Neural progenitor cell (in vitro differentiated cells): ENCODE results near the gene PRR14L. TPM values are rescaled to one million over a fixed set of nuclear protein-coding genes. Genes with fewer than 3 reads are reported as not detected.

Source experiments
- DNase-seq: peaks from one replicate; pipeline ENCODE4 v3.0.0-alpha.2; 2016; ENCODE audit warnings: low spot score
- H2AFZ ChIP-seq: fragments of 200-600 bp; sonication (generic); replicated peaks from 2 replicates; pipeline ENCODE4 v1.6.1; 2016; ENCODE audit warnings: antibody characterized with exemption
- H3F3A ChIP-seq: fragments of 200-600 bp; sonication (generic); 2 replicates; pipeline ENCODE4 v1.6.1; 2016; ENCODE audit warnings: antibody characterized with exemption, low read depth
- H3K27ac ChIP-seq: fragments of 200-600 bp; sonication (generic); 2 replicates; pipeline ENCODE4 v1.5.1; 2016; ENCODE audit warnings: mild to moderate bottlenecking
- H3K27me3 ChIP-seq: fragments of 200-600 bp; sonication (generic); 2 replicates; pipeline ENCODE4 v1.6.1; 2016; ENCODE audit warnings: mild to moderate bottlenecking, moderate library complexity
- H3K36me3 ChIP-seq: fragments of 200-600 bp; sonication (generic); 2 replicates; pipeline ENCODE4 v1.5.1; 2016
- H3K4me1 ChIP-seq: fragments of 200-600 bp; sonication (generic); 2 replicates; pipeline ENCODE4 v1.6.1; 2016; ENCODE audit warnings: mixed run types
- H3K4me2 ChIP-seq: fragments of 200-600 bp; sonication (generic); 2 replicates; pipeline ENCODE4 v1.6.1; 2016
- H3K4me3 ChIP-seq: fragments of 200-600 bp; sonication (generic); 2 replicates; pipeline ENCODE4 v1.5.1; 2016
- H3K79me2 ChIP-seq: fragments of 200-600 bp; sonication (generic); 2 replicates; pipeline ENCODE4 v1.6.1; 2016; ENCODE audit warnings: low read depth
- H3K9ac ChIP-seq: fragments of 200-600 bp; sonication (generic); 2 replicates; pipeline ENCODE4 v1.6.1; 2016
- H3K9me3 ChIP-seq: fragments of 200-600 bp; sonication (generic); 2 replicates; pipeline ENCODE4 v1.5.1; 2016; ENCODE audit warnings: low read depth
- H4K20me1 ChIP-seq: fragments of 200-600 bp; sonication (generic); 2 replicates; pipeline ENCODE4 v1.6.1; 2016; ENCODE audit warnings: low read depth
- H3K27ac Mint-ChIP-seq: 3 replicates; pipeline ENCODE4 v1.8.0; 2021; ENCODE audit warnings: mixed read lengths
- H3K27me3 Mint-ChIP-seq: 2 replicates; pipeline ENCODE4 v1.8.0; 2022; ENCODE audit warnings: low read depth, mild to moderate bottlenecking, inconsistent platforms, moderate library complexity, mixed read lengths; ENCODE audit not compliant: insufficient read depth
- H3K36me3 Mint-ChIP-seq: 3 replicates; pipeline ENCODE4 v1.8.0; 2021; ENCODE audit warnings: mixed read lengths
- H3K4me1 Mint-ChIP-seq: 3 replicates; pipeline ENCODE4 v1.8.0; 2021; ENCODE audit warnings: mixed read lengths
- H3K4me3 Mint-ChIP-seq: 3 replicates; pipeline ENCODE4 v1.8.0; 2021; ENCODE audit warnings: mild to moderate bottlenecking, moderate library complexity, mixed read lengths
- H3K9me3 Mint-ChIP-seq: 3 replicates; pipeline ENCODE4 v1.8.0; 2020; ENCODE audit warnings: mixed read lengths
- CTCF ChIP-seq: fragments of 200-600 bp; sonication (generic); IDR thresholded peaks from 2 replicates; pipeline ENCODE4 v1.5.1; 2017; ENCODE audit warnings: antibody characterized with exemption, mild to moderate bottlenecking
- EZH2 ChIP-seq: fragments of 200-600 bp; sonication (generic); IDR thresholded peaks from 2 replicates; pipeline ENCODE4 v1.6.1; 2017; ENCODE audit warnings: antibody characterized with exemption, mild to moderate bottlenecking, moderate library complexity
- EZH2phosphoT487 ChIP-seq: fragments of 200-600 bp; sonication (generic); IDR thresholded peaks from 2 replicates; pipeline ENCODE4 v1.6.1; 2017; ENCODE audit warnings: antibody characterized with exemption
- total RNA-seq: library from RNA; depleted of rRNA; stranded (reverse); fragments of >200 nt; gene quantifications from 2 replicates; pipeline ENCODE4 v1.2.3, GENCODE V29; 2015; ENCODE audit warnings: low replicate concordance

Gene PRR14L
- total RNA-seq, 1 donor from 2014 or later, result 74.2 TPM

- Histone ChIP-seq H3K27ac (no peak overlapping the region), H3K4me1 (no peaks in the 10 kb centered on the region), H3K9ac (no peak overlapping the region), H3K27me3 (no peaks in the 10 kb centered on the region), H3K79me2 (peaks cover 69% of the 10 kb centered on the region), H3K9me3 (no peaks in the 10 kb centered on the region), H3K4me2 (no peak overlapping the region), H3K4me3 (no peak overlapping the region), H2AFZ (no peak overlapping the region), H3F3A (no peaks in the 10 kb centered on the region), H3K36me3 (no peaks in the 10 kb centered on the region), H4K20me1 (peaks cover 33% of the 10 kb centered on the region)
- H3K9me3 Mint-ChIP-seq, result no peaks in the 10 kb centered on the region
- H3K4me1 Mint-ChIP-seq, result no peaks in the 10 kb centered on the region
- DNase-seq, result no peak
- peaks cover 5% of the 10 kb centered on the region for H3K27me3 Mint-ChIP-seq
- no peak overlapping the region for H3K4me3 Mint-ChIP-seq
- no peak for TF ChIP-seq CTCF
- no peak for TF ChIP-seq EZH2phosphoT487
- no peak for TF ChIP-seq EZH2
- no peak overlapping the region for H3K27ac Mint-ChIP-seq
- peaks cover 5% of the 10 kb centered on the region for H3K36me3 Mint-ChIP-seq
Measured at GRCh38 chr22:31651664-31652063, 98.3 kb downstream of the PRR14L start.

GRCh38 chr22:31650391-31650790 is 99.5 kb downstream of the PRR14L start:
- no peaks in the 10 kb centered on the region for H3K9me3 ChIP-seq
- H3K9ac ChIP-seq, result no peak overlapping the region
- no peak overlapping the region for H3K4me3 Mint-ChIP-seq
- H3K4me1 ChIP-seq, result no peaks in the 10 kb centered on the region
- peaks cover 33% of the 10 kb centered on the region for H4K20me1 ChIP-seq
- peaks cover 5% of the 10 kb centered on the region for H3K27me3 Mint-ChIP-seq
- no peaks in the 10 kb centered on the region for H3K36me3 ChIP-seq
- TF ChIP-seq EZH2 (no peak), EZH2phosphoT487 (no peak), CTCF (no peak)
- H3K4me1 Mint-ChIP-seq, result no peaks in the 10 kb centered on the region
- no peak overlapping the region for H3K27ac ChIP-seq
- no peaks in the 10 kb centered on the region for H3K27me3 ChIP-seq
- H3K9me3 Mint-ChIP-seq, result no peaks in the 10 kb centered on the region
- H3K27ac Mint-ChIP-seq, result no peak overlapping the region
- no peak overlapping the region for H3K4me3 ChIP-seq
- peaks cover 7% of the 10 kb centered on the region for H3K36me3 Mint-ChIP-seq
- DNase-seq, result no peak
- H3K4me2 ChIP-seq, result no peak overlapping the region
- H2AFZ ChIP-seq, result no peak overlapping the region
- peaks cover 56% of the 10 kb centered on the region for H3K79me2 ChIP-seq
- H3F3A ChIP-seq, result no peaks in the 10 kb centered on the region

- Histone ChIP-seq H3F3A (no peaks in the 10 kb centered on the region), H3K4me1 (no peaks in the 10 kb centered on the region), H3K36me3 (no peaks in the 10 kb centered on the region), H3K9ac (no peak overlapping the region), H3K9me3 (no peaks in the 10 kb centered on the region), H3K27ac (no peak overlapping the region), H2AFZ (no peak overlapping the region), H3K79me2 (peaks cover 38% of the 10 kb centered on the region), H4K20me1 (peaks cover 16% of the 10 kb centered on the region), H3K4me2 (no peak overlapping the region), H3K4me3 (no peak overlapping the region), H3K27me3 (no peaks in the 10 kb centered on the region)
- Mint-ChIP-seq H3K4me3 (no peak overlapping the region), H3K36me3 (peaks cover 10% of the 10 kb centered on the region), H3K27me3 (peaks cover 2% of the 10 kb centered on the region), H3K9me3 (no peaks in the 10 kb centered on the region), H3K4me1 (no peaks in the 10 kb centered on the region), H3K27ac (no peak overlapping the region)
- TF ChIP-seq CTCF, result no peak
- TF ChIP-seq EZH2, result no peak
- TF ChIP-seq EZH2phosphoT487, result no peak
- DNase-seq, result no peak
Measured at GRCh38 chr22:31647523-31648320, 102.2 kb downstream of the PRR14L start.
